HCT116 (cell line): ENCODE results near the gene CDKN1C.

Source experiments
- CTCF ChIP-seq, 3 experiments: fragments of 200-600 bp in 1 of 3; sonication (generic) in 1 of 3; IDR thresholded peaks in 2 of 3; conservative IDR thresholded peaks in 1 of 3; 2 replicates each; pipeline ENCODE4 v1.5.1; 2012 to 2017; ENCODE audit warnings: low read depth in 2 of 3, low read length in 2 of 3, antibody characterized with exemption in 1 of 3, borderline replicate concordance in 1 of 3, control low read depth in 1 of 3, mild to moderate bottlenecking in 1 of 3, mixed read lengths in 1 of 3, mixed run types in 1 of 3, moderate library complexity in 1 of 3; ENCODE audit not compliant: insufficient read depth in 1 of 3
- EGR1 ChIP-seq: IDR thresholded peaks from 2 replicates; pipeline ENCODE4 v1.6.1; 2012; ENCODE audit warnings: low read depth
- EZH2 ChIP-seq: fragments of 200-600 bp; sonication (generic); IDR thresholded peaks from 2 replicates; pipeline ENCODE4 v1.6.1; 2017; ENCODE audit warnings: antibody characterized with exemption, mixed run types
- EZH2phosphoT487 ChIP-seq: fragments of 200-600 bp; IDR thresholded peaks from 2 replicates; pipeline ENCODE4 v1.6.1; 2018; ENCODE audit warnings: antibody characterized with exemption, borderline replicate concordance
- MAX ChIP-seq: IDR thresholded peaks from 2 replicates; pipeline ENCODE4 v1.6.1; 2012
- POLR2A ChIP-seq: IDR thresholded peaks from 2 replicates; pipeline ENCODE4 v1.7.0; 2011; ENCODE audit warnings: borderline replicate concordance; ENCODE audit not compliant: insufficient read depth, insufficient read length; ENCODE audit errors: extremely low read depth
- POLR2AphosphoS5 ChIP-seq: IDR thresholded peaks from 2 replicates; pipeline ENCODE4 v1.6.1; 2011; ENCODE audit warnings: mild to moderate bottlenecking, low read depth, low read length, moderate library complexity
- REST ChIP-seq: IDR thresholded peaks from 2 replicates; pipeline ENCODE4 v1.6.1; 2012; ENCODE audit warnings: low read depth
- SIN3A ChIP-seq: IDR thresholded peaks from 2 replicates; pipeline ENCODE4 v1.6.1; 2012; ENCODE audit warnings: low read depth
- TCF7L2 ChIP-seq: IDR thresholded peaks from 2 replicates; pipeline ENCODE4 v1.7.0; 2011; ENCODE audit warnings: borderline replicate concordance, inconsistent platforms; ENCODE audit not compliant: insufficient read depth, insufficient read length; ENCODE audit errors: extremely low read depth
- YY1 ChIP-seq: IDR thresholded peaks from 2 replicates; pipeline ENCODE4 v1.6.1; 2011; ENCODE audit warnings: low read length, low read depth, moderate library complexity, mild to moderate bottlenecking; ENCODE audit not compliant: insufficient replicate concordance; ENCODE audit errors: extremely low read depth
- ZFX ChIP-seq: fragments of 450-650 bp; IDR thresholded peaks from 2 replicates; pipeline ENCODE4 v1.6.1; 2017
- ZNF274 ChIP-seq: fragments of 200-500 bp; sonication (Bioruptor generic); IDR thresholded peaks from 2 replicates; pipeline ENCODE4 v1.6.1; 2014; ENCODE audit warnings: mild to moderate bottlenecking, low read depth, low read length, inconsistent platforms

- TF ChIP-seq ZFX (no peak), MAX (no peak), EZH2 (no peak), POLR2A (no peak), TCF7L2 (no peak), YY1 (no peak), EGR1 (no peak), CTCF (IDR thresholded peaks at IDR 0.05 in 2 of 3, conservative IDR thresholded peaks at IDR 0.05 in 1 of 3; ENCODE audit: borderline replicate concordance in 1 of 3, insufficient read depth in 1 of 3, low read depth in 2 of 3, low read length in 2 of 3) (no peak), REST (no peak), ZNF274 (no peak), SIN3A (no peak), POLR2AphosphoS5 (no peak), EZH2phosphoT487 (no peak)
These were observed 8.1 kb downstream of the CDKN1C start for GRCh38 chr11:2877474-2877873.
